ENCODE data around the gene CPED1.

- TF ChIP-seq CTCF (IDR thresholded peaks at IDR 0.05), result no peak
- TF ChIP-seq POLR2AphosphoS5 (IDR thresholded peaks at IDR 0.05), result no peak
- TF ChIP-seq EP300 (IDR thresholded peaks at IDR 0.05), result no peak
Observed at GRCh38 chr7:120984406-120984805, 4.1 kb upstream of the CPED1 start.

Measured in suprapubic skin (tissue), 4 donors.